Activated T-cell treated with anti-CD3 and anti-CD28 coated beads for 1 hour (primary cell): ENCODE measurements around the gene TNFAIP6.
"Not testable (repeated sequence)": the region's sequence is repeated elsewhere in the genome, so short reads cannot be mapped to it uniquely, and the experiment has no call there.

Experiments used
- DNase-seq: peaks from one replicate; pipeline ENCODE4 v3.0.0-alpha.2; 2020; ENCODE audit warnings: low read depth

The TNFAIP6 gene, protein sequence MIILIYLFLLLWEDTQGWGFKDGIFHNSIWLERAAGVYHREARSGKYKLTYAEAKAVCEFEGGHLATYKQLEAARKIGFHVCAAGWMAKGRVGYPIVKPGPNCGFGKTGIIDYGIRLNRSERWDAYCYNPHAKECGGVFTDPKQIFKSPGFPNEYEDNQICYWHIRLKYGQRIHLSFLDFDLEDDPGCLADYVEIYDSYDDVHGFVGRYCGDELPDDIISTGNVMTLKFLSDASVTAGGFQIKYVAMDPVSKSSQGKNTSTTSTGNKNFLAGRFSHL

GRCh38 chr2:151357359-151357758 is at the start of gene TNFAIP6:
TNFAIP6 (plus strand) TSS chr2:151357592; CDS start chr2:151357667, 75 bp downstream.
- no peak for DNase-seq

DNA sequence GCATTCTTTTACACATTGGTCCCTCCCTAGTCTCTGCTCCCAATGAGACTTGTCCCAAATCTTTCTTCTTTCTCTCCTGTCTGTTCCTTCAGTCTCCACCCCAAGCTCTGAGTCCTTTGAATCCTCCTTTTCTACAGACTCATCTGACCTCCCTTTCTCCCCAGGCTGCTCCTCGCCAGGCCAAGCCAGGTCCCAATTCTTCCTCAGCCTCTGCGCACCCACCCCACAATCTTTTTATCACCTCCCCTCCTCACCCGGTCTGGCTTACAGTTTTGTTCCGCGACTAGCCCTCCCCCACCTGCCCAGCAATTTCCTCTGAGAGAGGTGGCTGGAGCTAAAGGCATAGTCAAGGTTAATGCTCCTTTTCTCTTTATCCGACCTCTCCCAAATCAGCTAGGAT is 47.1 kb upstream of the TNFAIP6 start:
- not testable (repeated sequence) for DNase-seq

DNA sequence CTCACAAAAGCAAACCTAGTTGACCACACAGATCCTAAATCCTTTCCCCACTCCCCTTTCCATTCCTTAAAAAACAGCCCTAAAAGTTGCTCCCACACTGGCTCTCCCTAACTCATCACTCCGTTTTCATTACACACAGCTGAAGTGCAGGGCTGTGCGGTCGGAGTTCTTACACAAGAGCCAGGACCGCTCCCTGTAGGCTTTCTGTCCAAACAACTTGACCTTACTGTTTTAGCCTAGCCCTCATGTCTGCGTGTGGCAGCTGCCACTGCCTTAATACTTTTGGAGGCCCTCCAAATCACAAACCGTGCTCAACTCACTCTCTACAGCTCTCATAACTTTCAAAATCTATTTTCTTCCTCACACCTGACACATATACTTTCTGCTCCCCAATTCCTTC is 45.0 kb upstream of the TNFAIP6 start:
- DNase-seq: not testable (repeated sequence)

DNA sequence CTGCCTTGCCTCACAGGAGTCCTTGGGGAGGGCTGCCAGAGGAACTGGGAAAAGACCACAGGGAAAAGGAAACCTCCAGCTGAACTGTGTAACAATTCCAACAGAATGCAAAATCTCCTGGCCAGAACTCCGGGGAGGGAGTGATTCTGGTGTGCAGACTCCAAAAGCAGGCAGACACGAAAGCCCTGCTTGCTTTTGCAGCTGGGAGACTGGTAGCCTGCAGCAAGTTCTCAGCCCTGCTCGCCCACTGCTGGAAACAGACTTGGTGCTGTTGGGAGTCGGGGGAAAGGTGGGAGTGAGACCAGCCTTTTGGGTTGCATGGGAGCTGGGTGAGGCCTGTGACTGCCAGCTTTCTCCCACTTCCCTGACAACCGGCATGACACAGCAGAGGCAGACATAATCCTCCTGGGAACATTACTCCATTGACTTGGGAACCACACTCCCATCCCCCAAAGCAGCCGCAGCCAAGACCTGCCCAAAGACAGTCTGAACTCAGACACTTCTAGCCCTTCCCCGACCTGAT is 42.0 kb upstream of the TNFAIP6 start:
- no peak for DNase-seq

DNA sequence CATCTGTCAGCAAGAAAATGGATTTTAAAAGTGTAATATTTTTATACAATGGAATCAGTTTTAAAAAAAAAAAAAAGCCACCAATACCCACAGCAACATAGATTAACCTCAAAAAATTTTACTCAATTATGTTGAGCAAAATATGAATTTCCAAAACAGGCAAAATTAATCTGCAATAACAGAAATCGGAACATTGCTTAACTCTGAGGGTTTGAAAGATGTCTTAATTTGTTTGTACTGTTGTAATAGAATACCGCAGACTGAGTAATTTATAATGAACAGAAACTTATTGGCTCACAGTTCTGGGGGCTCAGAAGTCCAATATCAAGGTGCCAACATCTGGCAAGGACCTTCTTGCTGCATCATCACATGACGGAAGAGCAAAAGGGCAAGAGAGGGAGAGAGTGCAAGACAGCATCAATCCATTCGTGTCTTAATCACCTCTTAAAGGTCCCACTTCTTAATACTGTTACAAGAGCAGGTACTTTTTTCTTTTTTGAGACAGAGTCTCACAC is 31.8 kb upstream of the TNFAIP6 start:
- no peak for DNase-seq

DNA sequence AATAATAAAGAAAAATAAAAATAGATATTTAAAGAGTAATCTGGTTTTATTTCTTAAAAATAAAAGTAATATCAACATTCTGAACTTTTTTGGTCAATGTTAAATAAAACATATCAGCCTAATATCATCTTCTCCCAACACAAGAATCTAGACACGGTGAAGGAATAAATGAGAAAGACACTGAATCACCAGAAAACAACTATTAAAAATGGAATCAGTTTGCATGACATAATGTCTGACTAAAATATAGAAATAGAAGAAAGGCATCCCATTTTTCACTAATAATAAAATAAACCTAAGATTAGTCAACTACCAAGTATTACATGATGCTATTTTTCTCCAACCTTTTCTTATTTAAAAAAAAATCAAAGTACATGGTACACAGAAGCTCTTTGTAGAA is 30.8 kb upstream of the TNFAIP6 start:
- DNase-seq: no peak

GRCh38 chr2:151329998-151330397 is 27.4 kb upstream of the TNFAIP6 start:
- no peak for DNase-seq

GRCh38 chr2:151333083-151333482 is 24.3 kb upstream of the TNFAIP6 start:
- DNase-seq: no peak

- no peak for DNase-seq
These were observed 23.1 kb upstream of the TNFAIP6 start for GRCh38 chr2:151334082-151334815.

DNA sequence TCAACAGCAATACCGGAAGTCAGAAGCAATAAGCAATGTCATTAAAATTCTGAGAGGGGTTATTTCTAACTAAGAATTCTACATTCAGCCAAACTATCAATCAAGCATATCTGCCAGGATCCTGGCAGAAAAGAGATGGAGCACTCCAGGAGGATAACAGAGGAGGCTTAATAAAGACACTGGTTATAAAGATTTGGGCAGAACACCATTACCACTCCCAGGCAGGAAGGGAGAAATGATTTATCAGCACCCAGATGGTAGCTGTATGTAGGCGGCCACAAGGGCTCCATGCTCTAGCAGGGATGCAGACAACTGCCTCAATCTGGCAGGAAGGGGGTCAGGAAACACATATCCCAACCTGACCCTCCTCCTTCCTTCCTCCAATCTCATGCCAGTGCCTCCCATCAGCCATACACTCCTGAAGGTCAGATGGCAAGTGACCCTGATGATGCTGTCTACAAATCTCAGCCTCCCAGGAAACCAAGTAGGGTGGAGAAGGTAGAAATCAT is 20.5 kb upstream of the TNFAIP6 start:
- no peak for DNase-seq

DNA sequence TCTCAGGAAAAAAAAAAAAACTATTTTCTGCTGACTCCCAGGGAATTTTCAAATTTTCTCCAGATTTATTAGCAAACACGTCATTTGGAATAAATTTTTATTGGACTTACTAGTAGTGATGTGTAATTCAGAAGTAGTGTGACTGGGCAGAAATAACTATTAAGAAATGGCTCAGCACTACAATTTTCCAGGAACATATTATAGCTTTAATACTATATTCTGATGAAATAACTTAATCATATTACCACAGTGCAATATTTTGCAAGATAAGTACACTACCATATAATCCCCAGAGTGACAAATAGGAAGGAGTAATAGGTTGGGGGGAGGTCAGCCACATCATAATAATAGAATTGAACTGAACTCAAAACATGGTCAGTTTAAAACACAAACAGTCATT is 19.7 kb upstream of the TNFAIP6 start:
- DNase-seq: no peak

GRCh38 chr2:151338115-151338514 is 19.3 kb upstream of the TNFAIP6 start:
- DNase-seq: no peak

- no peak for DNase-seq
These were observed 14.3 kb upstream of the TNFAIP6 start for GRCh38 chr2:151343073-151343472.

GRCh38 chr2:151344191-151344590 is 13.2 kb upstream of the TNFAIP6 start:
- not testable (repeated sequence) for DNase-seq

DNA sequence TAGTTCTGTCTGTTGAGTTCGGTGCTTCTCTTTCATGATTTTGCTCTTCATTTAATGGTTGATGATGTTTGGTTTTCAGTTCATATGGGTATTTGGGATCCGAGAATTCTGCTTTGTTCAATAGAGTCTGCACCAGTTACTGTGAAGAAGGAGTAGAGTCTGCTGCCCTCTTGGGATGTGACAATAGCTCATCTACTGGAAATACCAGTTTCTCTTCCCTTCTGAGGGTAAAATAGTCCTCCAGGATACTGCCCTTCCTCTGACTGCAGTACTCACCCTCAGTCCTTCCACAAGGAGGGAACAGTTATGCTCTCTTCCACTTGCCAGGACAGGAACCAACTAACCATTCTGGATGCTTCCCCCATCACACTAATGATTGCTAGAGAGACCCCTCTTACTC is 12.5 kb upstream of the TNFAIP6 start:
- DNase-seq: no peak

- no peak for DNase-seq
These were observed 10.1 kb upstream of the TNFAIP6 start for GRCh38 chr2:151347294-151347693.

GRCh38 chr2:151347906-151348305 is 9.5 kb upstream of the TNFAIP6 start:
- no peak for DNase-seq

GRCh38 chr2:151350579-151351195 is 6.7 kb upstream of the TNFAIP6 start:
- no peak for DNase-seq

GRCh38 chr2:151353995-151354394 is 3.4 kb upstream of the TNFAIP6 start:
- no peak for DNase-seq

DNA sequence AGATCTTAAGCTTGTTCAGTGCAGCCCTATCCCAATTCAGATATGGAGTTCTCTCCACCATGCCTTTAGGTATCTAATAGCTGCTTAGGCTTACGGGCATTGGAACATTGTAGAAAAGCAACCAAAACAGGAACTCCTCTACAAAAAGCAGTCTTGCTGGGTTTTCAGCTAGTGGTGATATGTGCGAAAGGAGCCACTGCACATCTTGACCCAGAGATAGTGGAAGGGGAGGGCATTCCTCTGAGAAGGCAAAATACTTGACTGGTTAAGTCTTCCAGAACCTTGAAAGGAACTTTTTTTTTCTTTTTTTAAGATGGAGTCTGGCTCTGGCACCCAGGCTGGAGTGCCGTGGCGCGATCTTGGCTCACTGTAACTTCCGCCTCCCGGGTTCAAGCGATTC is 2.6 kb upstream of the TNFAIP6 start:
- no peak for DNase-seq

GRCh38 chr2:151358166-151358970 is 976 bp downstream of the TNFAIP6 start:
- no peak for DNase-seq
